HepG2 (cell line): ENCODE measurements around the gene SEMA3F. TPM values are rescaled to one million over a fixed set of nuclear protein-coding genes. Genes with fewer than 3 reads are reported as not detected.

Experiments
- CCDC6 ChIP-seq: sonication (generic); formaldehyde crosslinking; IDR thresholded peaks from 2 replicates; pipeline ENCODE4 v1.8.1; 2022; ENCODE audit warnings: mild to moderate bottlenecking, missing genetic modification reagents, moderate library complexity
- ETV6 ChIP-seq: sonication (generic); formaldehyde crosslinking; conservative IDR thresholded peaks from 2 replicates; pipeline ENCODE4 v1.4.0; 2020; ENCODE audit warnings: missing genetic modification reagents
- FOXC1 ChIP-seq: sonication (generic); formaldehyde crosslinking; IDR thresholded peaks from 2 replicates; pipeline ENCODE4 v1.8.0; 2022; ENCODE audit warnings: mild to moderate bottlenecking, missing genetic modification reagents, borderline replicate concordance
- GRHL1 ChIP-seq: sonication (generic); formaldehyde crosslinking; conservative IDR thresholded peaks from 2 replicates; pipeline ENCODE4 v1.8.0; 2022; ENCODE audit warnings: missing genetic modification reagents
- HMGXB4 ChIP-seq, 2 experiments: sonication (generic) in 1 of 2; formaldehyde crosslinking in 1 of 2; IDR thresholded peaks; 2 replicates each; pipeline versions ENCODE4 v1.4.0 to v1.6.1; 2018 to 2020; ENCODE audit warnings: missing genetic modification reagents in 2 of 2, borderline replicate concordance in 1 of 2, low read depth in 1 of 2, mild to moderate bottlenecking in 1 of 2, missing biosample characterization in 1 of 2
- HNRNPK ChIP-seq: fragments of 200-400 bp; formaldehyde crosslinking; IDR thresholded peaks from 2 replicates; pipeline ENCODE4 v1.6.1; 2018; ENCODE audit warnings: low read length, low read depth, moderate library complexity, mild to moderate bottlenecking; ENCODE audit not compliant: poor library complexity, severe bottlenecking
- MBNL3 ChIP-seq: fragments of 250-450 bp; sonication (Bioruptor Pico); conservative IDR thresholded peaks from 2 replicates; pipeline ENCODE4 v1.8.0; 2022; ENCODE audit warnings: mild to moderate bottlenecking, inconsistent platforms
- MLLT10 ChIP-seq: sonication (generic); formaldehyde crosslinking; IDR thresholded peaks from 2 replicates; pipeline ENCODE4 v1.4.0; 2020; ENCODE audit warnings: missing genetic modification reagents
- NR3C1 ChIP-seq: sonication (generic); formaldehyde crosslinking; IDR thresholded peaks from 2 replicates; pipeline ENCODE4 v1.4.0; 2020; ENCODE audit warnings: missing genetic modification reagents
- RELA ChIP-seq: sonication (generic); formaldehyde crosslinking; IDR thresholded peaks from 2 replicates; pipeline ENCODE4 v1.4.0; 2020; ENCODE audit warnings: missing genetic modification reagents
- RERE ChIP-seq: IDR thresholded peaks from 2 replicates; pipeline ENCODE4 v1.6.1; 2016; ENCODE audit warnings: low read depth, missing genetic modification reagents, missing compliant biosample characterization
- SOX13 ChIP-seq, 3 experiments: fragments of 450-650 bp in 1 of 3; sonication (generic) in 1 of 3; formaldehyde crosslinking in 1 of 3; IDR thresholded peaks in 2 of 3; conservative IDR thresholded peaks in 1 of 3; 2 replicates each; pipeline versions ENCODE4 v1.5.0 to v1.6.1; 2016 to 2020; ENCODE audit warnings: antibody characterized with exemption in 1 of 3, mild to moderate bottlenecking in 1 of 3, missing compliant biosample characterization in 1 of 3, missing genetic modification reagents in 1 of 3, moderate library complexity in 1 of 3
- TRIM22 ChIP-seq: fragments of 450-650 bp; IDR thresholded peaks from 2 replicates; pipeline ENCODE4 v1.6.1; 2017
- ZKSCAN1 ChIP-seq: fragments of 150-350 bp; IDR thresholded peaks from 2 replicates; pipeline ENCODE4 v1.6.1; 2014; ENCODE audit warnings: low read length
- ZNF225 ChIP-seq: sonication (generic); formaldehyde crosslinking; IDR thresholded peaks from 2 replicates; pipeline ENCODE4 v1.4.0; 2020; ENCODE audit warnings: mild to moderate bottlenecking, missing genetic modification reagents
- ZSCAN22 ChIP-seq: sonication (generic); formaldehyde crosslinking; IDR thresholded peaks from 2 replicates; pipeline ENCODE4 v1.4.0; 2020; ENCODE audit warnings: mild to moderate bottlenecking, missing genetic modification reagents
- polyA plus RNA-seq, 8 experiments: library from polyadenylated mRNA; depleted of rRNA in 3 of 8; stranded (reverse) in 7 of 8; unstranded in 1 of 8; fragments of >200 nt; fragmentation: Illumina TruSeq in 4 of 8; extraction: Trizol in 4 of 8; gene quantifications; 2 replicates each; pipeline versions ENCODE4 v1.2.1 to v1.2.3, GENCODE V29; 2011 to 2016; ENCODE audit warnings: low read depth in 4 of 8, missing spikeins in 1 of 8, mixed read lengths in 1 of 8; ENCODE audit not compliant: insufficient read depth in 1 of 8
- total RNA-seq, 5 experiments: library from RNA; depleted of rRNA; stranded (reverse); fragments of >200 nt; fragmentation: Illumina TruSeq; extraction: Trizol; gene quantifications; 2 replicates each; pipeline ENCODE4 v1.2.3, GENCODE V29; 2016; ENCODE audit warnings: low read depth in 1 of 5
- TF ChIP-seq, protein P1 (sequence below): sonication (generic); formaldehyde crosslinking; IDR thresholded peaks from 2 replicates; pipeline ENCODE4 v1.4.0; 2020; ENCODE audit warnings: missing genetic modification reagents

SEMA3F gene
- total and polyA plus RNA-seq, 2 of the 13 experiments (the other 11 are each of a cell fraction or from before 2014, with no cell fraction given) = 7.6 to 17.2 TPM

- no peak for TF ChIP-seq GRHL1
- no peak for TF ChIP-seq MBNL3 (CRISPR knock-in tag)
- no peak for TF ChIP-seq RERE (CRISPR knock-in tag)
- no peak for TF ChIP-seq RELA
- 0 out of 2 replicates have a peak, but pooled peaks have one; percentile 12 for TF ChIP-seq FOXC1 (CRISPR knock-in tag)
- no peak for TF ChIP-seq TRIM22
- TF ChIP-seq HMGXB4 (CRISPR knock-in tag; IDR thresholded peaks at IDR 0.05; ENCODE audit: borderline replicate concordance in 1 of 2, low read depth in 1 of 2) = peak in 1 of 2 experiments; percentile 41; a peak in 2 of 4 replicates
- TF ChIP-seq ZNF225 = peak; percentile 19; the same call in 1 of the 2 replicates
- TF ChIP-seq ETV6 (CRISPR knock-in tag) = no peak
- TF ChIP-seq MLLT10 = no peak
- TF ChIP-seq ZSCAN22 = no peak
- no peak for TF ChIP-seq SOX13 (IDR thresholded peaks at IDR 0.05)
- no peak for TF ChIP-seq SOX13 (CRISPR knock-in tag; conservative IDR thresholded peaks at IDR 0.05 in 1 of 2, IDR thresholded peaks at IDR 0.05 in 1 of 2)
- no peak for TF ChIP-seq CCDC6
- TF ChIP-seq NR3C1 = no peak
- TF ChIP-seq ZKSCAN1 = no peak
- TF ChIP-seq, protein P1, sequence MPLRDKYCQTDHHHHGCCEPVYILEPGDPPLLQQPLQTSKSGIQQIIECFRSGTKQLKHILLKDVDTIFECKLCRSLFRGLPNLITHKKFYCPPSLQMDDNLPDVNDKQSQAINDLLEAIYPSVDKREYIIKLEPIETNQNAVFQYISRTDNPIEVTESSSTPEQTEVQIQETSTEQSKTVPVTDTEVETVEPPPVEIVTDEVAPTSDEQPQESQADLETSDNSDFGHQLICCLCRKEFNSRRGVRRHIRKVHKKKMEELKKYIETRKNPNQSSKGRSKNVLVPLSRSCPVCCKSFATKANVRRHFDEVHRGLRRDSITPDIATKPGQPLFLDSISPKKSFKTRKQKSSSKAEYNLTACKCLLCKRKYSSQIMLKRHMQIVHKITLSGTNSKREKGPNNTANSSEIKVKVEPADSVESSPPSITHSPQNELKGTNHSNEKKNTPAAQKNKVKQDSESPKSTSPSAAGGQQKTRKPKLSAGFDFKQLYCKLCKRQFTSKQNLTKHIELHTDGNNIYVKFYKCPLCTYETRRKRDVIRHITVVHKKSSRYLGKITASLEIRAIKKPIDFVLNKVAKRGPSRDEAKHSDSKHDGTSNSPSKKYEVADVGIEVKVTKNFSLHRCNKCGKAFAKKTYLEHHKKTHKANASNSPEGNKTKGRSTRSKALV (CRISPR knock-in tag) = 0 out of 2 replicates have a peak, but pooled peaks have one; percentile 45
- no peak for TF ChIP-seq HNRNPK
Measured at GRCh38 chr3:50154476-50154839, 666 bp upstream of the SEMA3F start (continued).
